Superior temporal gyrus (tissue), 1 donor: ENCODE results near the gene TMEM231.

Experiments used
- DNase-seq: peaks from one replicate; pipeline ENCODE4 v3.0.0-alpha.2; 2016; ENCODE audit errors: extremely low spot score

Gene TMEM231

GRCh38 chr16:75488322-75488721 is 67.7 kb downstream of the TMEM231 start:
- no peak for DNase-seq
